Astrocyte of the hippocampus (primary cell): ENCODE results near the gene TRMT1.

Experiments used
- DNase-seq: peaks from one replicate; pipeline ENCODE4 v3.0.0; 2011; ENCODE audit warnings: low read depth, low spot score

The TRMT1 gene

GRCh38 chr19:13090511-13091231 is 25.9 kb downstream of the TRMT1 start:
- no peak for DNase-seq

GRCh38 chr19:13089857-13090507 is 26.6 kb downstream of the TRMT1 start:
- DNase-seq, result no peak

DNA sequence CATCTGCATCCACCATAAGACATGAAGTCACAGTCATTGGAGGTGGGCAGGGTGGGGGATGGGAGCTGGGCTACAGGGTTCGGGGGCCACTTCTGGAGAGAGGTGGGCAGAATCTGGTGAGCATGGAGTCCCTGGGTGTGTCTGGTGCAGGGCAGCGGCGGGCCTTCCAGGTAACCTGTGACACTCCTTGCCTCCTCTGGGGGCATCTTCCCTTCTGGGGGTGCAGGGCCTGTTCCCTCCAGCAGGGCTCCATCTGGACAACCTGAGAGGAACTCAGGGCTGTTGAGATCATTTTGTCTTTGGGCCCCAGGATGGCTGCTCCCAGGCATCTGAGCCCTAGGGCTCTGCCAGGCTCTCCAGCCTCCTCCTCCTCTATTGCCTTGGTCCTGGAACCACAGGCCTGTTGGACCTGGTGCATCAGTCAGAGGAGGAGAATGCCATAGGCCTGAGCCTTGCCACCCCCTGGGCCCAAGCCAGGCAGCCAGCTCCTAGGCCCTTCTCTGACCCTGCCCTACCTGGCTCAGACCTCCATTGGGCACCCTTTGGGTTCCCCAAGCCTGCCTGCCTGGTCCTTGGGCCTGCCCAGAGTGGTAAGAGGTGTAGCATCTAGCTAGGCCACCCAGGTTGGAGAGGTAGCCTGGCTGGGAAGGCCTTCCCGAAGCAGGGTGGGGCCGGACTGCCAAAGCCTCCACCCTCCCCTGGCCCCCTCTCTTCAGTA is 27.2 kb downstream of the TRMT1 start:
- no peak for DNase-seq

- DNase-seq, result no peak
Observed at GRCh38 chr19:13087795-13088537, 28.6 kb downstream of the TRMT1 start.

- DNase-seq, result no peak
Observed at GRCh38 chr19:13087295-13087694, 29.2 kb downstream of the TRMT1 start.

- DNase-seq, result no peak
Observed at GRCh38 chr19:13086341-13086740, 30.2 kb downstream of the TRMT1 start.

DNA sequence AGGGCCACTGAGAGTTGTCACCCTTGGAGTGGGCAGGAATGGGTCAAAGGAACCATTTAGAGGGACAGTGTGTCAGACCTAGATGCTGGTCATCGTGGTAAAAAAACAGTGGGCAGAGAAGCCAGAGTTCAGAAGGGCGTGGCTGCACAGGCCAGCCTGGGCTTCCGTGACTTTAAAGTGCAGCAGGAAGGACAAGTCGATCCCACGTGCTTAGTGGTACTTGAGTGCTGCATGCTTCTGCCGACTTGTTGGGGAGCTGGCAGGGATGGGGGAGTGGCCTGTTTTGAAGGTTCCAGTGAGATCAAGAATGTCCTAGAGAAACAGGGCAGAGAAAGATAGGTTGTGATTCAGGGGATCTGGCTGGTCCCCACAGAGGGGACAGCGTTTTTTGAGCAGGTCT is 30.9 kb downstream of the TRMT1 start:
- DNase-seq, result no peak

- no peak for DNase-seq
Observed at GRCh38 chr19:13083627-13084026, 32.9 kb downstream of the TRMT1 start.

DNA sequence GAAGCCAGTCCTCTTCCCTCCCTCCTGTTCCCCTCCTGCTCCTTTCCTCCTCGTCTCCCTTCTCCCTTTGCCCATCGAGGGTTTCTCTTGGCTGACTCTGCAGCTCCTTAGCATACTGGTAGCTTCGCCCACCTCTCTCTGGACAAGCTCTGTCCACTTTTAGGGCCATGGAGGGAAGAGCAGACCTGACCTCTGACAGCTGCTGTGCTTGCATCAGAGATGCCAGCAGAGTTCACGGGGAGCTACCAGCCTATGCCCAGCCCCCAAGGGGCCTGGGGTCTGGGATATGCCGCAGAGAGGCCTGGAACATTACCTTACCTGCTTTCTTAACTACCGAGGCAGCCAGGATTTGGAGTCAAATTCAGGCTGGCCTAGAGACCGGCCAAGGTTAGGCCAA is 33.5 kb downstream of the TRMT1 start:
- no peak for DNase-seq

GRCh38 chr19:13082192-13083007 is 34.1 kb downstream of the TRMT1 start:
- DNase-seq, result peak; percentile 80

GRCh38 chr19:13079542-13079986 is 37.0 kb downstream of the TRMT1 start:
- DNase-seq, result peak; percentile 81

DNA sequence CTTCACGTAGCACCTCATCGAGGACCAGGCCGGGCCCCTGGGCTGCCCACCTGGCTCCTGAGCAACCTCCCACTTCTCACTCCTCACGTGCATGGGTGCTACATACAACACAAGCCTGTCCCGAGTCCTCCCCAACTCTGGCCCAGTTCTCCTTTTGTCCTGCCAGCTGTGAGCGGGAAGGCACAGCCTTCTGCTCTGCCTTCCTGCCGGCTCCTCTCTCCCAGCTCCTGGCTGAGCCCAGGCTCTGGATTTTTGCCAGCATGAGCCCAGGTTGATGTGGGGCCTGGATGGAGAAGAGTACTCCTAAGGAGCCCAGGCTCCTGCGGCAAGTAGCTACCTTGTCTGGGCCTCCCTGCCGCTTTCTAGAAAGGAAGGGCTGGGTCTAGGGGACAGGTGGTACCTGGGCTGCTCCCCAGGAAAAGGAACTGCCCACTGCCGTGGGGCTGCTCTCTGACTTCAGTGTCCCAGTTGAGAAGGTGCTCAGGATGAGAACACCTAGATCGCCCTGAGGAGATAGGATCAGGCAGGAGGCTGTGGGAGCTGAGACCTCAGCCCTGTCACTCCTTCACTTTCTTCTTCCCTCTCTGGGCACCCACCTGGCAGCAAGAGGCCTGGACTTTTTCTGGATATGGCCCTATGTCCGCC is 37.5 kb downstream of the TRMT1 start:
- DNase-seq, result peak; percentile 62

GRCh38 chr19:13078381-13078780 is 38.2 kb downstream of the TRMT1 start:
- no peak for DNase-seq

DNA sequence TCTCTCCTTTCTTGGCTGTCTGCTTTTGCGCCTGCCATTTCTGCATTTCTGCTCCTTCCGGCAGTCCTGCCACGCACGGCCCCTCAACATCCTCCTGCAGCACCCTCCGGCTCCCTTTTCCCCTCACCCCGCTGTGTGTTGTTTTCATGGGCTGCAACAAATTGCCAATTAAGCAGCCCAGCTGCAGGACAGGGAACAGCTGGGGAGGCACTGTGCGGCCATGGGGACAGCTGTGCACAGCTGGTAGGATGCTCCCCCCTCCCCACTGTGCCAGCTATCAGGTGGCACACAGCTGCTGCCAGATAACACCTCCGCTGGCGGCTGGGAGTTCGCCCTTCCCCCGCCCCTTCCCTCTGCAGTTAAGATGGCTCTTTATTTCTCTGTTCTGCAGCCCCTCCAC is 39.3 kb downstream of the TRMT1 start:
- no peak for DNase-seq

DNA sequence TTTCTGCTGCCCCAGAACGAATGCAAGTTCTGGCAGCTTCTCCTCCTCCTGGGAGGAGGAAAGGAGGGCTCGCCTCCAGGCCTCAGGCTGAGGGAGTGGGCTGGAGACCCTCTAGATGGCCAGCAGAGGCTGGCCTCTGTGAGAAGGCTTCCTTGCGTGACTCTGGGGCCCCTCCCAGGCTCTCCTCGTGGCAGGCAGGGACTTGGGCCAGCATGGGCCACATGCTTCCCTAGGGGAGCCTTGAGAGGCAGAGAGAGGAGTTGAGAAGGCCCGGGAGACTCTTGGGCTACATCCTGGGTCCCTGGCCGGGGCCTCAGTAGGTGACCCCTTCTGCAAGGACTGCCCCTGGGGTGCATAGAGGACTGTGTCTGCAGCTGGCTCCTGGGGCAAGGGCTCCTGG is 39.8 kb downstream of the TRMT1 start:
- no peak for DNase-seq

- no peak for DNase-seq
Observed at GRCh38 chr19:13076320-13076719, 40.2 kb downstream of the TRMT1 start.

- no peak for DNase-seq
Observed at GRCh38 chr19:13074378-13074777, 42.2 kb downstream of the TRMT1 start.

GRCh38 chr19:13073263-13073662 is 43.3 kb downstream of the TRMT1 start:
- no peak for DNase-seq

- DNase-seq, result no peak
Observed at GRCh38 chr19:13072188-13072908, 44.2 kb downstream of the TRMT1 start.
